Measurements from ENCODE around the gene ADPRS.

- TF ChIP-seq, protein P1, sequence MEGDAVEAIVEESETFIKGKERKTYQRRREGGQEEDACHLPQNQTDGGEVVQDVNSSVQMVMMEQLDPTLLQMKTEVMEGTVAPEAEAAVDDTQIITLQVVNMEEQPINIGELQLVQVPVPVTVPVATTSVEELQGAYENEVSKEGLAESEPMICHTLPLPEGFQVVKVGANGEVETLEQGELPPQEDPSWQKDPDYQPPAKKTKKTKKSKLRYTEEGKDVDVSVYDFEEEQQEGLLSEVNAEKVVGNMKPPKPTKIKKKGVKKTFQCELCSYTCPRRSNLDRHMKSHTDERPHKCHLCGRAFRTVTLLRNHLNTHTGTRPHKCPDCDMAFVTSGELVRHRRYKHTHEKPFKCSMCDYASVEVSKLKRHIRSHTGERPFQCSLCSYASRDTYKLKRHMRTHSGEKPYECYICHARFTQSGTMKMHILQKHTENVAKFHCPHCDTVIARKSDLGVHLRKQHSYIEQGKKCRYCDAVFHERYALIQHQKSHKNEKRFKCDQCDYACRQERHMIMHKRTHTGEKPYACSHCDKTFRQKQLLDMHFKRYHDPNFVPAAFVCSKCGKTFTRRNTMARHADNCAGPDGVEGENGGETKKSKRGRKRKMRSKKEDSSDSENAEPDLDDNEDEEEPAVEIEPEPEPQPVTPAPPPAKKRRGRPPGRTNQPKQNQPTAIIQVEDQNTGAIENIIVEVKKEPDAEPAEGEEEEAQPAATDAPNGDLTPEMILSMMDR (conservative IDR thresholded peaks at IDR 0.05): no peak
- TF ChIP-seq EZH2 (IDR thresholded peaks at IDR 0.05; ENCODE audit: low read depth): no peak
These were observed 29.9 kb downstream of the ADPRS start for GRCh38 chr1:36118447-36119204.
